Activated CD4-positive, alpha-beta T cell treated with anti-CD3 and anti-CD28 coated beads, Interleukin-2, amount 10 ng/mL, durations not matched to agents 7 days and 5 days (primary cell): ENCODE measurements around the gene DNM3. TPM values are rescaled to one million over a fixed set of nuclear protein-coding genes. Genes with fewer than 3 reads are reported as not detected.

Experiments used
- CTCF ChIA-PET: fragments of 350-600 bp; sonication (Branson Sonifier 250); formaldehyde crosslinking; loops from one replicate; lab custom pipeline; 2021; ENCODE audit warnings: antibody characterized with exemption; lab: Charles Lee
- POLR2A ChIA-PET: fragments of 350-600 bp; sonication (Branson Sonifier 250); formaldehyde crosslinking; loops from one replicate; lab custom pipeline; 2021; ENCODE audit warnings: antibody characterized with exemption; lab: Charles Lee
- DNase-seq: peaks from one replicate; pipeline ENCODE4 v3.0.0-alpha.2; 2020
- H3K27ac Mint-ChIP-seq: one replicate; pipeline ENCODE4 v1.8.0; 2021; ENCODE audit warnings: mild to moderate bottlenecking, moderate library complexity, mixed read lengths
- H3K27me3 Mint-ChIP-seq: one replicate; pipeline ENCODE4 v1.8.0; 2021; ENCODE audit warnings: mixed read lengths
- H3K36me3 Mint-ChIP-seq: one replicate; pipeline ENCODE4 v1.8.0; 2021; ENCODE audit warnings: low read depth, mixed read lengths
- H3K4me1 Mint-ChIP-seq: one replicate; pipeline ENCODE4 v1.8.0; 2021; ENCODE audit warnings: mixed read lengths
- H3K4me3 Mint-ChIP-seq: one replicate; pipeline ENCODE4 v1.8.0; 2021; ENCODE audit warnings: mild to moderate bottlenecking, moderate library complexity, mixed read lengths
- H3K9me3 Mint-ChIP-seq: one replicate; pipeline ENCODE4 v1.8.0; 2021; ENCODE audit warnings: mixed read lengths
- total RNA-seq, 2 experiments: library from RNA; stranded (reverse); gene quantifications; one replicate each; pipeline ENCODE4 v1.2.3, GENCODE V29; 2021

The DNM3 gene
- total RNA-seq, 2 experiments from 2014 or later, result 2.1 TPM

- CTCF ChIA-PET, result interaction anchor here (0.6 to 1.4 kb wide), 4 partner anchors 9 to 128 kb away, joined by 3 to 4 read pairs (median 4); no protein-coding TSS in a partner anchor
- Mint-ChIP-seq H3K9me3 (no peaks in the 10 kb centered on the region), H3K4me1 (peaks cover 11% of the 10 kb centered on the region), H3K27me3 (no peaks in the 10 kb centered on the region), H3K36me3 (peaks cover 3% of the 10 kb centered on the region), H3K27ac (no peak overlapping the region), H3K4me3 (no peak overlapping the region)
- no peak for DNase-seq
- POLR2A ChIA-PET, result no interaction called here
These were observed 334.9 kb downstream of the DNM3 start for GRCh38 chr1:172176206-172176605.

GRCh38 chr1:172177849-172178248, 336.6 kb downstream of the DNM3 start:
- Mint-ChIP-seq H3K9me3 (no peaks in the 10 kb centered on the region), H3K27me3 (no peaks in the 10 kb centered on the region), H3K4me3 (no peak overlapping the region), H3K36me3 (peaks cover 7% of the 10 kb centered on the region), H3K4me1 (peaks cover 26% of the 10 kb centered on the region), H3K27ac (no peak overlapping the region)
- DNase-seq, result no peak
- CTCF ChIA-PET, result no interaction called here
- POLR2A ChIA-PET, result interaction anchor here (1.1 kb wide), 1 partner anchor 217 kb away, joined by 3 read pairs; no protein-coding TSS in a partner anchor

GRCh38 chr1:172178886-172179285, 337.6 kb downstream of the DNM3 start:
- Mint-ChIP-seq H3K27ac (no peak overlapping the region), H3K4me3 (no peak overlapping the region), H3K9me3 (no peaks in the 10 kb centered on the region), H3K4me1 (peaks cover 28% of the 10 kb centered on the region), H3K36me3 (peaks cover 7% of the 10 kb centered on the region), H3K27me3 (no peaks in the 10 kb centered on the region)
- no peak for DNase-seq
- ChIA-PET POLR2A (interaction anchor here (1.1 kb wide), 1 partner anchor 216 kb away, joined by 3 read pairs; no protein-coding TSS in a partner anchor), CTCF (interaction anchor here (1.0 to 1.1 kb wide), 3 partner anchors 9 to 25 kb away, joined by 3 read pairs; no protein-coding TSS in a partner anchor)

DNA sequence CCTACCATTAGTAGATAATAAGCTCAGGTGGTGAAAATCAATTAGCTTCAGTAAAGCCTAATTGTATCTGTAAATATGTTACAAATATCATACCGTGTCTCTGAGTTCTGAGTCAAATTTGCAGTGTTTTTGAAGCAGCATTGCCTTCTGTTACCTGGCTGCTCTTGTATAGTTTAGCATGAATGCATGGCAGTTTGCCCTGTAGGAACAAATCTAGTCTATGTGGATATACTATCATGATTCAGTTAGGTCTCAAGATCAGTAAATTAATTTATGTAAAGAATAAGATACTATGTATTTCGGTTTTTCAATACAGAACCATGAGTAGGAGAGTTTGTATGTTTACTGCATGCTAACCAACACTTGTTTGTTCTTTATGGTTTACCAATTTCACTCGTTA, 338.6 kb downstream of the DNM3 start:
- no peak overlapping the region for H3K4me3 Mint-ChIP-seq
- DNase-seq, result no peak
- peaks cover 13% of the 10 kb centered on the region for H3K36me3 Mint-ChIP-seq
- POLR2A ChIA-PET, result no interaction called here
- peak overlapping the region; percentile 7 for H3K27ac Mint-ChIP-seq
- no peaks in the 10 kb centered on the region for H3K27me3 Mint-ChIP-seq
- CTCF ChIA-PET, result interaction anchor here (1.0 to 1.5 kb wide), 4 partner anchors 8 to 20 kb away, joined by 3 read pairs; no protein-coding TSS in a partner anchor
- no peaks in the 10 kb centered on the region for H3K9me3 Mint-ChIP-seq
- peaks cover 36% of the 10 kb centered on the region for H3K4me1 Mint-ChIP-seq

GRCh38 chr1:172180501-172181285, 339.4 kb downstream of the DNM3 start:
- no peaks in the 10 kb centered on the region for H3K9me3 Mint-ChIP-seq
- no peaks in the 10 kb centered on the region for H3K27me3 Mint-ChIP-seq
- H3K4me1 Mint-ChIP-seq, result peaks cover 44% of the 10 kb centered on the region
- peak; percentile 58 for DNase-seq
- ChIA-PET POLR2A (no interaction called here), CTCF (interaction anchor here (0.6 to 1.5 kb wide), 5 partner anchors 9 to 679 kb away, joined by 3 read pairs; no protein-coding TSS in a partner anchor)
- peak overlapping the region; percentile 71 for H3K4me3 Mint-ChIP-seq
- peak overlapping the region; percentile 99 for H3K27ac Mint-ChIP-seq
- peaks cover 13% of the 10 kb centered on the region for H3K36me3 Mint-ChIP-seq

- H3K9me3 Mint-ChIP-seq, result no peaks in the 10 kb centered on the region
- peaks cover 13% of the 10 kb centered on the region for H3K36me3 Mint-ChIP-seq
- POLR2A ChIA-PET, result no interaction called here
- DNase-seq, result no peak
- H3K4me1 Mint-ChIP-seq, result peaks cover 47% of the 10 kb centered on the region
- no peak overlapping the region for H3K4me3 Mint-ChIP-seq
- H3K27ac Mint-ChIP-seq, result peak overlapping the region; percentile 52
- no peaks in the 10 kb centered on the region for H3K27me3 Mint-ChIP-seq
- CTCF ChIA-PET, result interaction anchor here (0.9 to 1.3 kb wide), 4 partner anchors 9 to 198 kb away, joined by 3 read pairs; no protein-coding TSS in a partner anchor
These were observed 343.4 kb downstream of the DNM3 start for GRCh38 chr1:172184506-172185191.

DNA sequence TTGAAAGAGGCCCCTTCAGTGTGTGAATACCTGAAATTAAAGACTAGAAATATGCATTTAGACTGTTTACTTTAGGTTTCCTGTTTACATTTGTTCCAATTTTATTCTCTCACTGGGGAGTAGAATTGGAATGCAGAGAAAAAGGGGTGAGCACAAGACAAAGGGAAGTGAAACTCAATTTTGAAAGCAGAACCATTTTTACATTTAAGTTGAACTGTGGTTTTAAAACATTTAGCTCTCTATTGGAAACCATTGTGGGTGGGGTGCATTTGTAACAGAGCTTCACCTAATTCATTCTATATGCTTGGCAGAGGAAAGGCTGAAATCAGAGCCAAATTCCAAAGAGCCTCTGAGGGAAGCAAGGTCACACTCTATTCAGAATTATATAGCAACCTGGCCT, 343.9 kb downstream of the DNM3 start:
- no peak for DNase-seq
- no peaks in the 10 kb centered on the region for H3K9me3 Mint-ChIP-seq
- H3K27ac Mint-ChIP-seq, result peak overlapping the region; percentile 52
- peaks cover 13% of the 10 kb centered on the region for H3K36me3 Mint-ChIP-seq
- ChIA-PET POLR2A (no interaction called here), CTCF (interaction anchor here (0.9 to 1.3 kb wide), 4 partner anchors 10 to 199 kb away, joined by 3 read pairs; no protein-coding TSS in a partner anchor)
- H3K4me3 Mint-ChIP-seq, result no peak overlapping the region
- H3K4me1 Mint-ChIP-seq, result peaks cover 46% of the 10 kb centered on the region
- H3K27me3 Mint-ChIP-seq, result no peaks in the 10 kb centered on the region

DNA sequence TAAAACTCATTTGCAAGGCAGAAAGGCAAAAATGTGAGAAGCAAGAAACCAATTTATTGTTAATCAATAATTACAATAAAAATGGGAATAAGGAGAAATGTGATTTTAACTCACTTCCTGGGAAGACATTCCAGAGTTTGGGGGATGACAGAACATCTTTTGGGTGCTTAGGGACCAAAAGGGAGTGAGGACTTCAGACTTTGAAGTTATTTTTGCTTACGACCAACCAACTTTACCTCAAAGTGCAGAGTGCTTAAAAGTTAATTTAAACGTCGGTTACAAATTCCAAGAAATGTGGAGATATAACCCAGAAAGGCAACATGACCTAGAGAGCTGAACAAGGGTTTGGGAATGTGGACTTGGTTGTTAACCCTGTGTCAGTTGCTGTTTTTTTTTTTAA, 344.7 kb downstream of the DNM3 start:
- Mint-ChIP-seq H3K4me1 (peaks cover 40% of the 10 kb centered on the region), H3K4me3 (no peak overlapping the region), H3K27ac (no peak overlapping the region), H3K36me3 (peaks cover 10% of the 10 kb centered on the region), H3K9me3 (no peaks in the 10 kb centered on the region), H3K27me3 (no peaks in the 10 kb centered on the region)
- ChIA-PET CTCF (no interaction called here), POLR2A (no interaction called here)
- DNase-seq, result no peak

DNA sequence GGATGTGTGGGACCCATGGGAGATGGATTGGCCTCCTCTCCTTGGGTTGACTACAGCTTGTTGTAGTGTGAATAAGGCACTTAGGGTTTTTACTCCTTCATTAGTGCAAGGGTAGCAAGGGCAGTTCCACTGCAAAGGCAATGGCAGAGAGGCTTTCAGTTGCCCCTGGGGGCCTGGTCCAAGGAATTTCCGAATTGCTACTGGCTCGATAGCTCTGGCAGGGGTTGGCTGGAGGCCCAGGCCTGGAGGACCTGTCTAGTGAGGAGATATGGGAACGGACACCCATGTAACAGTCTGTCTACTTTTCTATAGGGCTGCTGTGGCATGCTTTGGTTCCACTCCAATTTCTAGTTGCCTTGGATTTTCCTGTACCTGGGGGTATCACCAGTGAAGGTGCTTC, 360.3 kb downstream of the DNM3 start:
- Mint-ChIP-seq H3K4me3 (no peak overlapping the region), H3K9me3 (peaks cover 32% of the 10 kb centered on the region), H3K36me3 (peaks cover 17% of the 10 kb centered on the region), H3K4me1 (no peaks in the 10 kb centered on the region), H3K27me3 (no peaks in the 10 kb centered on the region), H3K27ac (no peak overlapping the region)
- ChIA-PET CTCF (interaction anchor here (0.6 kb wide), 1 partner anchor 1778 kb away, joined by 3 read pairs; no protein-coding TSS in a partner anchor), POLR2A (no interaction called here)
- no peak for DNase-seq

- peaks cover 14% of the 10 kb centered on the region for H3K36me3 Mint-ChIP-seq
- no peaks in the 10 kb centered on the region for H3K4me1 Mint-ChIP-seq
- no peak overlapping the region for H3K27ac Mint-ChIP-seq
- ChIA-PET POLR2A (no interaction called here), CTCF (no interaction called here)
- DNase-seq, result no peak
- H3K27me3 Mint-ChIP-seq, result no peaks in the 10 kb centered on the region
- no peak overlapping the region for H3K4me3 Mint-ChIP-seq
- H3K9me3 Mint-ChIP-seq, result peaks cover 21% of the 10 kb centered on the region
These were observed 362.0 kb downstream of the DNM3 start for GRCh38 chr1:172203135-172203823.

DNA sequence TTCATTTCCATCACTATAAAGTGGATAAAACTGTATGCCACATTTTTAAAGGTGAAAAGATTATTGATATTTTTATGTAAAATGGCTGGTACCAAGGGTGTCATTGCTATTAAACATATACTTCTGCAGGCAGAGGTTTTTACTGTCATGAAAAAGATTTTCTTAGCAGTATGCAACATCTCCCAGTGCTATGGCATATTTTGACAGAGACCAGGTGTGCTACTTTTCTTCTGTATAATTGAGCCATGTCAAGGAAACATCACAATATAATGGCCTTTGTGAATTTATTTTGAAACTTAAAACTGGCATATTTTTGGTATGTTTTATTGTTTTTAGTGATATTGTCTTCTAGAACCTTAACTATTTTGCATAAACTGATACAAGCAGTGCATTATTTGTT, 362.6 kb downstream of the DNM3 start:
- CTCF ChIA-PET, result no interaction called here
- POLR2A ChIA-PET, result no interaction called here
- no peaks in the 10 kb centered on the region for H3K4me1 Mint-ChIP-seq
- no peaks in the 10 kb centered on the region for H3K27me3 Mint-ChIP-seq
- peaks cover 10% of the 10 kb centered on the region for H3K36me3 Mint-ChIP-seq
- no peak for DNase-seq
- H3K27ac Mint-ChIP-seq, result no peak overlapping the region
- peaks cover 15% of the 10 kb centered on the region for H3K9me3 Mint-ChIP-seq
- no peak overlapping the region for H3K4me3 Mint-ChIP-seq

GRCh38 chr1:172206256-172206655, 365.0 kb downstream of the DNM3 start:
- Mint-ChIP-seq H3K9me3 (no peaks in the 10 kb centered on the region), H3K4me3 (no peak overlapping the region), H3K27me3 (no peaks in the 10 kb centered on the region)

More at GRCh38 chr1:172206256-172206655, 365.0 kb downstream of the DNM3 start:
- Mint-ChIP-seq H3K27ac (no peak overlapping the region), H3K4me1 (no peaks in the 10 kb centered on the region), H3K36me3 (peaks cover 2% of the 10 kb centered on the region)
- CTCF ChIA-PET, result interaction anchor here (1.1 kb wide), 1 partner anchor 10 kb away, joined by 4 read pairs; no protein-coding TSS in a partner anchor
- POLR2A ChIA-PET, result no interaction called here
- no peak for DNase-seq
